GM12878 (cell line): Measurements from ENCODE around the gene SERPINE1.

Experiments used
- NFIC ChIP-seq: IDR thresholded peaks from 2 replicates; pipeline ENCODE4 v1.6.1; 2012; ENCODE audit warnings: low read depth, mild to moderate bottlenecking, inconsistent platforms, low read length, moderate library complexity
- TF ChIP-seq, protein P1 (sequence below): fragments of 150-350 bp; IDR thresholded peaks from 2 replicates; pipeline ENCODE4 v1.6.1; 2016; ENCODE audit warnings: low read depth, low read length
- TF ChIP-seq, protein P2 (sequence below), 3 experiments: IDR thresholded peaks in 2 of 3; conservative IDR thresholded peaks in 1 of 3; 2 replicates each; pipeline ENCODE4 v1.5.1; 2011; ENCODE audit warnings: low read depth in 3 of 3, low read length in 3 of 3, mild to moderate bottlenecking in 3 of 3, control low read depth in 2 of 3, moderate library complexity in 2 of 3, inconsistent platforms in 1 of 3, mixed read lengths in 1 of 3; ENCODE audit not compliant: control insufficient read depth in 2 of 3, insufficient read depth in 1 of 3; ENCODE audit errors: extremely low read depth in 1 of 3

DNA sequence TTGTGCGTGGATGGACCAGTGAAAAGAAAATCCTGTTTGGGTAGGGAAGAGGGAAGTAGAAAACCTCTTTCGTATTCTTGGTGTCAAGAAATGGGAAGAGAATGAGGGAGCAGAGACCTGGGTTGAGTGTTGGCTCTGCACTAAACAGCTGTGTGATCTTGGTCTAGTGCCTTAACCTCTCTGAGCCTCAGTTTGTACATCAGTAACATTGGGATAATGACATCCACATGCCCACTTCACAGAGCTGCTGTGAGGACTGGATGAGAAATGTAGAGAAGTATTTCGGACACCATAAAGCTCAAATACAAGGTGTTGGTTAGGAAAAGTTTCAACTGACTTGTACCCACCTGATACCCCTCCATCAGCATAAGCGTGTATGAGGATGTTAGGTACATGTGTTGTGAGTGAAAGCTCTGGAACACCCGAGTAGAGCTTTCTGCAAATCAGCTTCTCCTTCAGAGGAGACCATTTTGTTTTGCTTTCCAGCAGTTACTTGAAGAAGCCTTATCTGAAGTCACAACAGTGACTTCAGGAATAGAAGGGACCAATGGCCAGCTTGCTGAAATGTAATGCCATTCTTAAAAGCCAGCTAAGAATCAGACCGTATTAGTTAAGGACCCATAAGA lies 30.5 kb upstream of the SERPINE1 start:
- TF ChIP-seq, protein P1, sequence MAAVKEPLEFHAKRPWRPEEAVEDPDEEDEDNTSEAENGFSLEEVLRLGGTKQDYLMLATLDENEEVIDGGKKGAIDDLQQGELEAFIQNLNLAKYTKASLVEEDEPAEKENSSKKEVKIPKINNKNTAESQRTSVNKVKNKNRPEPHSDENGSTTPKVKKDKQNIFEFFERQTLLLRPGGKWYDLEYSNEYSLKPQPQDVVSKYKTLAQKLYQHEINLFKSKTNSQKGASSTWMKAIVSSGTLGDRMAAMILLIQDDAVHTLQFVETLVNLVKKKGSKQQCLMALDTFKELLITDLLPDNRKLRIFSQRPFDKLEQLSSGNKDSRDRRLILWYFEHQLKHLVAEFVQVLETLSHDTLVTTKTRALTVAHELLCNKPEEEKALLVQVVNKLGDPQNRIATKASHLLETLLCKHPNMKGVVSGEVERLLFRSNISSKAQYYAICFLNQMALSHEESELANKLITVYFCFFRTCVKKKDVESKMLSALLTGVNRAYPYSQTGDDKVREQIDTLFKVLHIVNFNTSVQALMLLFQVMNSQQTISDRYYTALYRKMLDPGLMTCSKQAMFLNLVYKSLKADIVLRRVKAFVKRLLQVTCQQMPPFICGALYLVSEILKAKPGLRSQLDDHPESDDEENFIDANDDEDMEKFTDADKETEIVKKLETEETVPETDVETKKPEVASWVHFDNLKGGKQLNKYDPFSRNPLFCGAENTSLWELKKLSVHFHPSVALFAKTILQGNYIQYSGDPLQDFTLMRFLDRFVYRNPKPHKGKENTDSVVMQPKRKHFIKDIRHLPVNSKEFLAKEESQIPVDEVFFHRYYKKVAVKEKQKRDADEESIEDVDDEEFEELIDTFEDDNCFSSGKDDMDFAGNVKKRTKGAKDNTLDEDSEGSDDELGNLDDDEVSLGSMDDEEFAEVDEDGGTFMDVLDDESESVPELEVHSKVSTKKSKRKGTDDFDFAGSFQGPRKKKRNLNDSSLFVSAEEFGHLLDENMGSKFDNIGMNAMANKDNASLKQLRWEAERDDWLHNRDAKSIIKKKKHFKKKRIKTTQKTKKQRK = no peak
- TF ChIP-seq, protein P2, sequence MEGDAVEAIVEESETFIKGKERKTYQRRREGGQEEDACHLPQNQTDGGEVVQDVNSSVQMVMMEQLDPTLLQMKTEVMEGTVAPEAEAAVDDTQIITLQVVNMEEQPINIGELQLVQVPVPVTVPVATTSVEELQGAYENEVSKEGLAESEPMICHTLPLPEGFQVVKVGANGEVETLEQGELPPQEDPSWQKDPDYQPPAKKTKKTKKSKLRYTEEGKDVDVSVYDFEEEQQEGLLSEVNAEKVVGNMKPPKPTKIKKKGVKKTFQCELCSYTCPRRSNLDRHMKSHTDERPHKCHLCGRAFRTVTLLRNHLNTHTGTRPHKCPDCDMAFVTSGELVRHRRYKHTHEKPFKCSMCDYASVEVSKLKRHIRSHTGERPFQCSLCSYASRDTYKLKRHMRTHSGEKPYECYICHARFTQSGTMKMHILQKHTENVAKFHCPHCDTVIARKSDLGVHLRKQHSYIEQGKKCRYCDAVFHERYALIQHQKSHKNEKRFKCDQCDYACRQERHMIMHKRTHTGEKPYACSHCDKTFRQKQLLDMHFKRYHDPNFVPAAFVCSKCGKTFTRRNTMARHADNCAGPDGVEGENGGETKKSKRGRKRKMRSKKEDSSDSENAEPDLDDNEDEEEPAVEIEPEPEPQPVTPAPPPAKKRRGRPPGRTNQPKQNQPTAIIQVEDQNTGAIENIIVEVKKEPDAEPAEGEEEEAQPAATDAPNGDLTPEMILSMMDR (IDR thresholded peaks at IDR 0.05 in 2 of 3, conservative IDR thresholded peaks at IDR 0.05 in 1 of 3; ENCODE audit: control insufficient read depth in 2 of 3, extremely low read depth in 1 of 3, insufficient read depth in 1 of 3, low read depth in 3 of 3, low read length in 3 of 3) = no peak
- no peak for TF ChIP-seq NFIC
